Spleen (tissue), 11 donors: Measurements from ENCODE around the gene HCK. TPM values are rescaled to one million over a fixed set of nuclear protein-coding genes. Genes with fewer than 3 reads are reported as not detected.

ENCODE experiments used
- DNase-seq: peaks from one replicate; pipeline ENCODE4 v3.0.0-alpha.2; 2020
- H3K27ac ChIP-seq, 8 donors: fragments of 200-600 bp; sonication (generic) in 7 of 8; 1 replicate in 4 of 8; 2 replicates in 4 of 8; pipeline versions ENCODE4 v1.5.0 to v1.8.0; 2016 to 2021; ENCODE audit warnings: inconsistent platforms in 4 of 8, mild to moderate bottlenecking in 4 of 8, moderate library complexity in 1 of 8
- H3K27me3 ChIP-seq, 7 donors: fragments of 200-600 bp; sonication (generic) in 6 of 7; replicated peaks in 1 of 7; 1 replicate in 4 of 7; 2 replicates in 3 of 7; pipeline versions ENCODE4 v1.5.0 to v1.8.0; 2016 to 2021; ENCODE audit warnings: inconsistent platforms in 3 of 7, mild to moderate bottlenecking in 1 of 7
- H3K36me3 ChIP-seq, 6 donors: fragments of 200-600 bp; sonication (generic) in 5 of 6; 1 replicate in 4 of 6; 2 replicates in 2 of 6; pipeline versions ENCODE4 v1.5.0 to v1.8.0; 2016 to 2021; ENCODE audit warnings: inconsistent platforms in 2 of 6
- H3K4me1 ChIP-seq, 6 donors: fragments of 200-600 bp; sonication (generic) in 5 of 6; 1 replicate in 3 of 6; 2 replicates in 3 of 6; pipeline versions ENCODE4 v1.5.0 to v1.8.0; 2016 to 2021; ENCODE audit warnings: inconsistent platforms in 3 of 6
- H3K4me3 ChIP-seq, 8 donors: fragments of 200-600 bp; sonication (generic) in 7 of 8; 1 replicate in 4 of 8; 2 replicates in 4 of 8; pipeline versions ENCODE4 v1.5.0 to v1.8.0; 2016 to 2021; ENCODE audit warnings: inconsistent platforms in 4 of 8, mild to moderate bottlenecking in 4 of 8, moderate library complexity in 2 of 8
- H3K9me3 ChIP-seq, 8 donors: fragments of 200-600 bp; sonication (generic) in 7 of 8; 1 replicate in 4 of 8; 2 replicates in 4 of 8; pipeline versions ENCODE4 v1.5.0 to v1.8.0; 2016 to 2021; ENCODE audit warnings: inconsistent platforms in 4 of 8
- POLR2A ChIP-seq, 3 donors: fragments of 450-650 bp; IDR thresholded peaks; one replicate each; pipeline ENCODE4 v1.5.1; 2017; ENCODE audit warnings: antibody characterized with exemption in 3 of 3, mild to moderate bottlenecking in 1 of 3
- POLR2AphosphoS5 ChIP-seq, 3 donors: sonication (generic); formaldehyde crosslinking; IDR thresholded peaks; one replicate each; pipeline ENCODE4 v1.5.1; 2017; ENCODE audit warnings: antibody characterized with exemption in 3 of 3
- WGBS, 5 donors: extraction: QIAGEN DNeasy Blood & Tissue Kit in 3 of 5; methylation state at CpG; one replicate each; pipeline versions ENCODE4 v1.1.5 to v1.1.7; 2013 to 2018; 5-methylcytosine and 5-hydroxymethylcytosine counted together
- intact Hi-C: fragments of 100-400 bp; cut with DNase I; formaldehyde crosslinking; loops from one replicate; pipeline ENCODE4 v1.15.0; 2023; ENCODE audit warnings: low total_unique reads
- polyA plus RNA-seq, 3 donors: library from polyadenylated mRNA; stranded (reverse); fragments of 200-250 nt; gene quantifications; one replicate each; pipeline ENCODE4 v1.2.1, GENCODE V29; 2013
- total RNA-seq, 7 donors: library from RNA; depleted of rRNA in 3 of 7; stranded (reverse); fragments of >200 nt in 3 of 7; fragmentation: NEBNext Ultra II Directional in 4 of 7; extraction: Animal tissue kit (Norgen Biotek cat#: 25700) in 4 of 7; gene quantifications; one replicate each; pipeline versions ENCODE4 v1.1.0 to v1.2.1, GENCODE V29; 2016 to 2021
- TF ChIP-seq, protein P1 (sequence below), 11 experiments: fragments of 200-600 bp in 7 of 11; fragments of 450-650 bp in 4 of 11; sonication (generic) in 4 of 11; IDR thresholded peaks in 8 of 11; conservative IDR thresholded peaks in 3 of 11; 1 replicate in 7 of 11; 2 replicates in 4 of 11; pipeline versions ENCODE4 v1.4.0 to v1.8.0; 2016 to 2021; ENCODE audit warnings: antibody characterized with exemption in 11 of 11, inconsistent platforms in 4 of 11, mild to moderate bottlenecking in 1 of 11
- donor health status: healthy with polysubstance abuse.
- donor health status: DM: no; HTN: no; CAD: no; lungs with moderate emphysema.
- donor health status: DM: no; HTN: no; CAD: no.
- donor health status: Bipolar disorder and iron deficiency.
- donor health status: healthy.
- donor health status: DM: no; HTN: no; CAD: no.
- donor health status: DM: yes; HTN: yes; CAD: no.

Gene HCK
- total and polyA plus RNA-seq, 10 donors, result 44.3 to 341 (median 151) TPM

- peaks cover 0 to 97% (median 53%) of the 10 kb centered on the region in 6 donors for H3K36me3 ChIP-seq
Measured at GRCh38 chr20:32135983-32136515, 84.0 kb downstream of the HCK start.

GRCh38 chr20:32138921-32139320 is 86.9 kb downstream of the HCK start:
- intact Hi-C loops, result no loop called here
- Histone ChIP-seq H3K4me1 (no peaks in the 10 kb centered on the region), H3K36me3 (peaks cover 3 to 100% (median 78%) of the 10 kb centered on the region in 6 donors), H3K9me3 (no peaks in the 10 kb centered on the region), H3K4me3 (no peak overlapping the region), H3K27ac (no peak overlapping the region), H3K27me3 (no peaks in the 10 kb centered on the region)
- DNase-seq, result peak; percentile 25
- TF ChIP-seq, protein P1, sequence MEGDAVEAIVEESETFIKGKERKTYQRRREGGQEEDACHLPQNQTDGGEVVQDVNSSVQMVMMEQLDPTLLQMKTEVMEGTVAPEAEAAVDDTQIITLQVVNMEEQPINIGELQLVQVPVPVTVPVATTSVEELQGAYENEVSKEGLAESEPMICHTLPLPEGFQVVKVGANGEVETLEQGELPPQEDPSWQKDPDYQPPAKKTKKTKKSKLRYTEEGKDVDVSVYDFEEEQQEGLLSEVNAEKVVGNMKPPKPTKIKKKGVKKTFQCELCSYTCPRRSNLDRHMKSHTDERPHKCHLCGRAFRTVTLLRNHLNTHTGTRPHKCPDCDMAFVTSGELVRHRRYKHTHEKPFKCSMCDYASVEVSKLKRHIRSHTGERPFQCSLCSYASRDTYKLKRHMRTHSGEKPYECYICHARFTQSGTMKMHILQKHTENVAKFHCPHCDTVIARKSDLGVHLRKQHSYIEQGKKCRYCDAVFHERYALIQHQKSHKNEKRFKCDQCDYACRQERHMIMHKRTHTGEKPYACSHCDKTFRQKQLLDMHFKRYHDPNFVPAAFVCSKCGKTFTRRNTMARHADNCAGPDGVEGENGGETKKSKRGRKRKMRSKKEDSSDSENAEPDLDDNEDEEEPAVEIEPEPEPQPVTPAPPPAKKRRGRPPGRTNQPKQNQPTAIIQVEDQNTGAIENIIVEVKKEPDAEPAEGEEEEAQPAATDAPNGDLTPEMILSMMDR (IDR thresholded peaks at IDR 0.05 in 8 of 11, conservative IDR thresholded peaks at IDR 0.05 in 3 of 11), result no peak
- TF ChIP-seq POLR2A (IDR thresholded peaks at IDR 0.05) (no peak), POLR2AphosphoS5 (IDR thresholded peaks at IDR 0.05) (no peak)
- WGBS, 5 donors, result 95 to 96% (median 96%) methylated on average over 8 of the region's 8 CpGs

More at GRCh38 chr20:32135983-32136515, 84.0 kb downstream of the HCK start:
- no peak for TF ChIP-seq POLR2AphosphoS5 (IDR thresholded peaks at IDR 0.05)
- TF ChIP-seq, protein P1 (IDR thresholded peaks at IDR 0.05 in 8 of 11, conservative IDR thresholded peaks at IDR 0.05 in 3 of 11), result no peak
- TF ChIP-seq POLR2A (IDR thresholded peaks at IDR 0.05), result no peak
- Histone ChIP-seq H3K4me1 (no peaks in the 10 kb centered on the region), H3K4me3 (no peak overlapping the region), H3K9me3 (no peaks in the 10 kb centered on the region), H3K27ac (no peak overlapping the region), H3K27me3 (no peaks in the 10 kb centered on the region)
- no peak for DNase-seq
- intact Hi-C loops, result no loop called here
- WGBS, 5 donors, result 87 to 97% (median 94%) methylated on average over 3 of the region's 3 CpGs

GRCh38 chr20:32139947-32140346 is 87.9 kb downstream of the HCK start:
- no peaks in the 10 kb centered on the region for H3K27me3 ChIP-seq
- H3K27ac ChIP-seq, result no peak overlapping the region
- 89 to 96% (median 89%) methylated on average over 3 of the region's 3 CpGs for WGBS, 5 donors
- TF ChIP-seq, protein P1 (IDR thresholded peaks at IDR 0.05 in 8 of 11, conservative IDR thresholded peaks at IDR 0.05 in 3 of 11), result no peak
- TF ChIP-seq POLR2AphosphoS5 (IDR thresholded peaks at IDR 0.05) (no peak), POLR2A (IDR thresholded peaks at IDR 0.05) (no peak)
- H3K36me3 ChIP-seq, result peaks cover 3 to 100% (median 88%) of the 10 kb centered on the region in 6 donors
- no peaks in the 10 kb centered on the region for H3K9me3 ChIP-seq
- intact Hi-C loops, result no loop called here
- no peaks in the 10 kb centered on the region for H3K4me1 ChIP-seq
- H3K4me3 ChIP-seq, result no peak overlapping the region
- no peak for DNase-seq

- peak; percentile 18 for DNase-seq
- no peak overlapping the region for H3K27ac ChIP-seq
- no peaks in the 10 kb centered on the region for H3K27me3 ChIP-seq
- 72 to 98% (median 93%) methylated on average over 4 of the region's 4 CpGs for WGBS, 5 donors
- no peaks in the 10 kb centered on the region for H3K4me1 ChIP-seq
- TF ChIP-seq, protein P1 (IDR thresholded peaks at IDR 0.05 in 8 of 11, conservative IDR thresholded peaks at IDR 0.05 in 3 of 11), result no peak
- TF ChIP-seq POLR2AphosphoS5 (IDR thresholded peaks at IDR 0.05) (no peak), POLR2A (IDR thresholded peaks at IDR 0.05) (no peak)
- peaks cover 3 to 100% (median 94%) of the 10 kb centered on the region in 6 donors for H3K36me3 ChIP-seq
- H3K9me3 ChIP-seq, result no peaks in the 10 kb centered on the region
- intact Hi-C loops, result no loop called here
- H3K4me3 ChIP-seq, result no peak overlapping the region
Measured at GRCh38 chr20:32140603-32141002, 88.6 kb downstream of the HCK start.
